CD4-positive, alpha-beta T cell (primary cell): ENCODE results near the gene SND1. TPM values are rescaled to one million over a fixed set of nuclear protein-coding genes. Genes with fewer than 3 reads are reported as not detected.

Source experiments
- ATAC-seq: fragments of 200-7000 bp; cut with Tn5 transposase; one replicate; pipeline ENCODE4 v1.10.0; 2022; ENCODE audit warnings: mild to moderate bottlenecking; ENCODE audit not compliant: poor library complexity
- CTCF ChIA-PET: fragments of 350-600 bp; sonication (Branson Sonifier 250); formaldehyde crosslinking; loops from one replicate; lab custom pipeline; 2021; ENCODE audit warnings: antibody characterized with exemption, inconsistent platforms; lab: Charles Lee
- POLR2A ChIA-PET: fragments of 350-600 bp; sonication (Branson Sonifier 250); formaldehyde crosslinking; loops from one replicate; lab custom pipeline; 2021; ENCODE audit warnings: antibody characterized with exemption, inconsistent platforms; lab: Charles Lee
- DNase-seq, 14 experiments: peaks; one replicate each; pipeline ENCODE4 v3.0.0-alpha.2; 2013 to 2020; ENCODE audit warnings: mixed read lengths in 2 of 14
- H3K27ac ChIP-seq, 2 donors: one replicate each; pipeline versions ENCODE4 v1.5.1 to v1.7.0; 2013; ENCODE audit warnings: low read length in 2 of 2, low read depth in 1 of 2, mild to moderate bottlenecking in 1 of 2
- H3K27me3 ChIP-seq, 2 experiments: 1 replicate in 1 of 2; 2 replicates in 1 of 2; pipeline versions ENCODE4 v1.6.1 to v1.7.0; 2013; ENCODE audit warnings: low read length in 2 of 2, control low read depth in 1 of 2, mild to moderate bottlenecking in 1 of 2, moderate library complexity in 1 of 2; ENCODE audit not compliant: insufficient read depth in 2 of 2, control insufficient read depth in 1 of 2
- H3K36me3 ChIP-seq: one replicate; pipeline ENCODE4 v1.6.1; 2013; ENCODE audit warnings: low read length, control low read depth; ENCODE audit not compliant: insufficient read depth
- H3K4me1 ChIP-seq: one replicate; pipeline ENCODE4 v1.6.1; 2013; ENCODE audit warnings: low read length, control low read depth; ENCODE audit not compliant: insufficient read depth
- H3K4me3 ChIP-seq: one replicate; pipeline ENCODE4 v1.5.1; 2013; ENCODE audit warnings: mild to moderate bottlenecking, low read length, moderate library complexity
- H3K9me3 ChIP-seq, 2 experiments: 1 replicate in 1 of 2; 2 replicates in 1 of 2; pipeline versions ENCODE4 v1.6.1 to v1.7.0; 2013; ENCODE audit warnings: low read length in 2 of 2, mild to moderate bottlenecking in 2 of 2, control low read depth in 1 of 2, moderate library complexity in 1 of 2; ENCODE audit not compliant: control insufficient read depth in 1 of 2, insufficient read depth in 1 of 2
- H3K27ac Mint-ChIP-seq: one replicate; pipeline ENCODE4 v1.8.0; 2020; ENCODE audit warnings: mixed read lengths
- H3K27me3 Mint-ChIP-seq: one replicate; pipeline ENCODE4 v1.8.0; 2021; ENCODE audit warnings: mixed read lengths
- H3K36me3 Mint-ChIP-seq: one replicate; pipeline ENCODE4 v1.8.0; 2021; ENCODE audit warnings: low read depth, mixed read lengths
- H3K4me1 Mint-ChIP-seq: one replicate; pipeline ENCODE4 v1.8.0; 2021; ENCODE audit warnings: low read depth, mixed read lengths
- H3K4me3 Mint-ChIP-seq: one replicate; pipeline ENCODE4 v1.8.0; 2020; ENCODE audit warnings: mild to moderate bottlenecking, mixed read lengths
- H3K9me3 Mint-ChIP-seq: one replicate; pipeline ENCODE4 v1.8.0; 2020; ENCODE audit warnings: mixed read lengths
- CTCF ChIP-seq: fragments of 200-600 bp; IDR thresholded peaks from one replicate; pipeline ENCODE4 v1.8.0; 2022; ENCODE audit warnings: antibody characterized with exemption, mild to moderate bottlenecking
- intact Hi-C, 2 experiments: fragments of 100-400 bp; cut with DNase I in 1 of 2; cut with micrococcal nuclease in 1 of 2; formaldehyde crosslinking; loops; one replicate each; pipeline versions ENCODE4 v1.15.1 to v1.9.0; 2023 to 2025; cut with DNase I, micrococcal nuclease
- total RNA-seq, 174 experiments: library from RNA in 2 of 174; stranded (reverse) in 2 of 174; gene quantifications; one replicate each; pipeline ENCODE4 v1.2.3 and lab custom pipeline; 2021 to 2026

The SND1 gene
- total RNA-seq, 2 experiments from 2014 or later = 104 to 113 TPM

DNA sequence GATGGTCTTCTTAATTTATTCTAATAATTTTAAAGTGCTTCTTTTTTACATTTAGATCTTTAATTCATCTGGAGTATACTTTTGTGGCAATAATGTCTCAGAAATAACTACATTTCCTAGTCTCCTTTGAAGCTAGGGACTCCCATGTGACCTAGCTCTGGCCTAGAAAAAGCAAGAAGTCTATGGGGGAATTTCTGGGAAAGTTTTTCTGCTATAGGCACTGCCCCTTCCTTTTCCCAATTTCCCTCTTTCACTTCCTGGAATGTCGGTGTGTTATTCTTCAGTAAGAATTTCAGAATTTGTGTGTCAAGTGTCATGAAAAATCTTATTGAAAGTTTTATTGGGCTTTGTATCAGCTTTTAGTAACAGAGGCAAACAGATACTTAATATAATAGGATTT lies 473.8 kb downstream of the SND1 start:
- DNase-seq (no peak), ATAC-seq (no peak)
- H3K27ac Mint-ChIP-seq = no peak overlapping the region
- no peak overlapping the region for H3K4me3 ChIP-seq
- H3K36me3 ChIP-seq = no peaks in the 10 kb centered on the region
- H3K36me3 Mint-ChIP-seq = no peaks in the 10 kb centered on the region
- H3K27me3 Mint-ChIP-seq = no peaks in the 10 kb centered on the region
- intact Hi-C loops = loop anchor here in 1 of 2 experiments (2.0 kb wide), 1 partner anchor 17 kb away; no protein-coding TSS in a partner anchor
- no peaks in the 10 kb centered on the region for H3K9me3 Mint-ChIP-seq
- no peak for TF ChIP-seq CTCF
- CTCF ChIA-PET = no interaction called here
- H3K4me3 Mint-ChIP-seq = no peak overlapping the region
- peaks cover 12% of the 10 kb centered on the region for H3K4me1 Mint-ChIP-seq
- POLR2A ChIA-PET = no interaction called here
- peaks cover 2% of the 10 kb centered on the region for H3K4me1 ChIP-seq
- no peak overlapping the region for H3K27ac ChIP-seq
- no peaks in the 10 kb centered on the region for H3K9me3 ChIP-seq
- peaks cover 0 to 6% of the 10 kb centered on the region in 2 experiments for H3K27me3 ChIP-seq

DNA sequence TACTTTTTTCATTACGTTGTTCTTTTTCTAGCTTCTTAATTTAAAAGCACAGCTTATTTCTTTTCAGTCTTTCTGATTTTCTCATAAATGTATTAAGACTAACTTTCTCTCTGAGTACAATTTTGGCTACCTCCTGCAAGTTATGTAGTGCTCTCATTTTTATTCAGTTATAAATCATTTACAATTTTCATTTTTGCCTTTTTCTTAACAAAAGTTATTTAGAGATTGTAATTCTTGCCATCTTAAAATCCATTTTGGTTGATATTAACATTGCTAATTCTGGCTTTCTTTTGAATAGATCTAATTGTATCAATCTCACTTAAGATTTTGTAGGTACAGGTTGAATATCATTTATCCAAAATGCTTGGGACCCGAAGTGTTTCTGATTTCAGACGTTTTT lies 476.4 kb downstream of the SND1 start:
- peaks cover 3 to 8% of the 10 kb centered on the region in 2 experiments for H3K27me3 ChIP-seq
- Mint-ChIP-seq H3K4me1 (peaks cover 8% of the 10 kb centered on the region), H3K27me3 (peaks cover 6% of the 10 kb centered on the region), H3K36me3 (no peaks in the 10 kb centered on the region), H3K4me3 (no peak overlapping the region), H3K9me3 (no peaks in the 10 kb centered on the region), H3K27ac (no peak overlapping the region)
- CTCF ChIA-PET = no interaction called here
- no peak for TF ChIP-seq CTCF
- intact Hi-C loops = no loop called here
- ATAC-seq = no peak
- H3K36me3 ChIP-seq = no peaks in the 10 kb centered on the region
- POLR2A ChIA-PET = no interaction called here
- H3K4me3 ChIP-seq = no peak overlapping the region
- H3K4me1 ChIP-seq = no peaks in the 10 kb centered on the region
- H3K9me3 ChIP-seq = no peaks in the 10 kb centered on the region
- DNase-seq = no peak
- no peak overlapping the region for H3K27ac ChIP-seq

DNA sequence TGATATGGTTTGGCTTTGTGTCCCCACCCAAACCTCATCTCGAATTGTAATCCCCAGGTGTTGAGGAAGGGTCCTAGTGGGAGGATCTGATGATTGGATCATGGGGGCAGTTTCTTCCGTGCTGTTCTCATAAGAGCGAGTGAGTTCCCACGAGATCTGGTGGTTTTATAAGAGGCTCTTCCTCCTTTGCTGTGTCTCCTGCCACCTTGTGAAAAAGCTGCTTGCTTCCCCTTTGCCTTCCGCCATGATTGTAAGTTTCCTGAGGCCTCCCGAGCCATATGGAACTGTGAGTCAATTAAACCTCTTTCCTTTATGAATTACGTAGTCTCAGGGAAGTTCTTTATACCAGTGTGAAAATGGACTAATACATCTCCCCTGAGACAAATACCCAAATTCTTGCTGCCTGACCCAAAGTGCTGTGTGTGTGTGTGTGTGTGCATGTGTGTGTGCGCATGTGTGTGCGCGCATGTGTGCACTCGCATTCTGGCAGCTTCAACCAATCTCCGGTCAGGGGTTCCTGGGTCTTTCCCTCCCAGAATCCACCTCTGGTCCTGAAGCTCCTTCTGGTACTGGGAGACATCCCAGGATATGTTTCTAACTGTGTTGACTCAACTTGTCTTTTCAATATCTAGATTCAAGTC lies 477.4 kb downstream of the SND1 start:
- H3K4me3 Mint-ChIP-seq = no peak overlapping the region
- H3K4me1 ChIP-seq = peaks cover under 1% of the 10 kb centered on the region
- H3K27ac Mint-ChIP-seq = no peak overlapping the region
- no peaks in the 10 kb centered on the region for H3K36me3 ChIP-seq
- H3K27me3 ChIP-seq = peaks cover 3 to 16% of the 10 kb centered on the region in 2 experiments
- DNase-seq (no peak), ATAC-seq (no peak)
- ChIA-PET CTCF (no interaction called here), POLR2A (no interaction called here)
- H3K36me3 Mint-ChIP-seq = no peaks in the 10 kb centered on the region
- no peak overlapping the region for H3K27ac ChIP-seq
- TF ChIP-seq CTCF = no peak
- peaks cover 9% of the 10 kb centered on the region for H3K4me1 Mint-ChIP-seq
- H3K9me3 ChIP-seq = no peaks in the 10 kb centered on the region
- intact Hi-C loops = no loop called here
- H3K9me3 Mint-ChIP-seq = no peaks in the 10 kb centered on the region
- no peak overlapping the region for H3K4me3 ChIP-seq
- H3K27me3 Mint-ChIP-seq = peaks cover 15% of the 10 kb centered on the region
